Aorta (tissue), 5 donors: ENCODE measurements around the gene AMPH. TPM values are rescaled to one million over a fixed set of nuclear protein-coding genes. Genes with fewer than 3 reads are reported as not detected.

Experiments
- ATAC-seq: fragments of 200-7000 bp; cut with Tn5 transposase; one replicate; pipeline ENCODE4 v1.9.1; 2022; ENCODE audit warnings: moderate library complexity; ENCODE audit not compliant: low FRiP score
- DNase-seq, 2 donors: peaks; one replicate each; pipeline ENCODE4 v3.0.0-alpha.2; 2020
- H3K27ac ChIP-seq, 2 donors: one replicate each; pipeline ENCODE4 v1.5.1; 2013; ENCODE audit warnings: low read length in 2 of 2, mild to moderate bottlenecking in 2 of 2, moderate library complexity in 2 of 2, control low read depth in 1 of 2, inconsistent platforms in 1 of 2, low read depth in 1 of 2
- H3K27me3 ChIP-seq, 2 donors: one replicate each; pipeline ENCODE4 v1.6.1; 2013; ENCODE audit warnings: control low read depth in 1 of 2, low read length in 1 of 2, mild to moderate bottlenecking in 1 of 2, moderate library complexity in 1 of 2; ENCODE audit not compliant: insufficient read depth in 2 of 2, control insufficient read depth in 1 of 2
- H3K36me3 ChIP-seq, 2 donors: one replicate each; pipeline ENCODE4 v1.6.1; 2013; ENCODE audit warnings: control low read depth in 1 of 2, low read length in 1 of 2, mild to moderate bottlenecking in 1 of 2; ENCODE audit not compliant: insufficient read depth in 2 of 2, control insufficient read depth in 1 of 2
- H3K4me1 ChIP-seq, 2 donors: one replicate each; pipeline ENCODE4 v1.6.1; 2013; ENCODE audit warnings: low read length in 2 of 2, control low read depth in 1 of 2, mild to moderate bottlenecking in 1 of 2, moderate library complexity in 1 of 2; ENCODE audit not compliant: insufficient read depth in 2 of 2, control insufficient read depth in 1 of 2
- H3K4me3 ChIP-seq, 2 donors: one replicate each; pipeline ENCODE4 v1.5.1; 2013; ENCODE audit warnings: low read length in 2 of 2, control low read depth in 1 of 2, mild to moderate bottlenecking in 1 of 2
- H3K9me3 ChIP-seq: one replicate; pipeline ENCODE4 v1.6.1; 2013; ENCODE audit warnings: mild to moderate bottlenecking, low read length; ENCODE audit not compliant: control insufficient read depth
- WGBS, 2 donors: extraction: QIAGEN DNeasy Blood & Tissue Kit; methylation state at CpG; one replicate each; pipeline ENCODE4 v1.1.7; 2013; 5-methylcytosine and 5-hydroxymethylcytosine counted together
- intact Hi-C, 2 donors: fragments of 100-400 bp; cut with DNase I; formaldehyde crosslinking; loops; one replicate each; pipeline versions ENCODE4 v1.14.2 to v1.15.0; 2022
- polyA plus RNA-seq, 2 donors: library from polyadenylated mRNA; stranded (reverse); fragments of 200-250 nt; gene quantifications; one replicate each; pipeline ENCODE4 v1.2.3, GENCODE V29; 2013
- total RNA-seq, 2 donors: library from RNA; stranded (reverse); fragmentation: NEBNext Ultra II Directional; extraction: Animal tissue kit (Norgen Biotek cat#: 25700); gene quantifications; one replicate each; pipeline ENCODE4 v1.2.1, GENCODE V29; 2021
- donor health status: healthy with polysubstance abuse.
- donor health status: Bipolar disorder and iron deficiency.
- donor health status: DM: no; HTN: no; CAD: no.
- donor health status: DM: no; HTN: no; CAD: no.
- donor health status: DM: yes; HTN: yes; CAD: no.

Gene AMPH
- total and polyA plus RNA-seq, 4 donors, result 1.3 to 8.8 (median 4.4) TPM

DNA sequence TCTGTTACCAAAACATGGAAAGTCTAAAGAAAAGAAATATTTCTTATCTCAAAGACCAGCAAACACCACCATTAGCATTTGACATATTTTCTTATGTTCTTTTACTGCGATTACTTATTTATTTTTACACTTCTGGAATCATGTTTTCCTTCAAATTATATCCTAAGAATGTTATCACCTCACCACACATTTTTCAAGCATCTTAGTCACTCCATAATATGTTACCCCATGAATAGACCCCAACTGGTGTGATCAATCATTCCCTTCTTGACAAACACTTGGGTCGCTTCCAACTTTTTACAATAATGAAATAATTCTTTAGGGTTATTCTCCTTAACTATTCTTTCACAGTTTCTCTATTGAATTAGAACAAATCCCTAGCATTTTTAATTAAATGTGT, 67.4 kb downstream of the AMPH start:
- H3K36me3 ChIP-seq, result peaks cover 0 to 2% of the 10 kb centered on the region in 2 donors
- WGBS, 2 donors, result 41 to 46% methylated on average over 2 of the region's 2 CpGs
- no peak overlapping the region for H3K27ac ChIP-seq
- DNase-seq, result no peak
- no peak for ATAC-seq
- no peaks in the 10 kb centered on the region for H3K27me3 ChIP-seq
- intact Hi-C loops, result no loop called here
- no peak overlapping the region for H3K4me3 ChIP-seq
- no peaks in the 10 kb centered on the region for H3K9me3 ChIP-seq
- H3K4me1 ChIP-seq, result no peaks in the 10 kb centered on the region

DNA sequence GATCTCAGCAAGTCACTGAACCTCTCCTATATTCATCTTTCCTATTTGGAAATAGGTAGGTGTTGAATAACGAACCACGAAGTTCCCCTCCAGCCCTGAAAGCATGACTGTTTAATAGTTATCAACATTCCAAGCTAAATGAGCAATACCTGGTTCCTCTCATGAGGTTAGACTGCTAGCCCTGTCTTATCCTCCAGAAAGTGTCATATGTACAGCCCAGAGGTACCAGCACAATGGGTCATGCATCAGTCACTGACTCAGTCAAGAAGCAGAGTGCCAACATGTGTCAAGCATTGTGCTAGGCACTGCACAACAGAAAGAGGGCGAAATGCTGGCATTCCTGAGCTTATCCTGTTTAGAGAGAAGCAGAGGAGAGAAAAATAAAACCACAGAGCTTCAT, 70.0 kb downstream of the AMPH start:
- Histone ChIP-seq H3K4me1 (no peaks in the 10 kb centered on the region), H3K36me3 (peaks cover 0 to 2% of the 10 kb centered on the region in 2 donors), H3K9me3 (no peaks in the 10 kb centered on the region), H3K27me3 (no peaks in the 10 kb centered on the region), H3K4me3 (no peak overlapping the region), H3K27ac (no peak overlapping the region)
- no peak for ATAC-seq
- intact Hi-C loops, result no loop called here
- no peak for DNase-seq
- WGBS, 2 donors, result 89 to 93% methylated on average over 3 of the region's 3 CpGs

DNA sequence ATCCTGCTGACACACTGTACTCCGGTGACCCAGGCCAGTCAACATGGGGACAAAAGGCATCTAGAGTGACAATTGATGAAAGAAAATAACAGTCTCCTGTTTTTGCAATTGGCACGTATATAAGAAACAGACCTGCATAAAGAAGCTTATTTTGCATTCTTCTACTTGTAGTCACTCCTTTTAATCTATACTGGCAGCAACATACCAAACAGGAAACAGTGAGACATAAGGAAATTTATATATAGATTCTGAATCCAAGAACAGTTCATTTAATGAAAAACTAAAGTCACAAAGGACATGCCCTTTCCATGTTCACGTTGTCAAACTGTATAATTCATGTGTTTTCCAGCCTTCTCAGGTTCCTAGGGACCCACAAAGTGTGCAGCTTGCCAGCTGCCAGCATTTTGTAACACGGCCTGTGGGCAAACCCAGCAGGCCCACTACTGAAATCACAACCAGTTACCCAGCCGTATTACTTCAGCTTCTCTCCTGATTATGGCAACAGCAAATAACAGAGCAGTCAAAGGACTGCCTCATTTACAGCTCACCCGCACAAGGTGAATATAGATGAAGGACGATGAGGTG, 72.3 kb downstream of the AMPH start:
- ATAC-seq, result no peak
- Histone ChIP-seq H3K27ac (no peak overlapping the region), H3K4me3 (no peak overlapping the region), H3K27me3 (no peaks in the 10 kb centered on the region), H3K36me3 (peaks cover 0 to 2% of the 10 kb centered on the region in 2 donors), H3K4me1 (peaks cover 2 to 4% of the 10 kb centered on the region in 2 donors), H3K9me3 (no peaks in the 10 kb centered on the region)
- intact Hi-C loops, result no loop called here
- whole genome bisulfite sequencing, 2 donors, result 70 to 77% methylated on average over 7 of the region's 7 CpGs
- DNase-seq, result no peak

DNA sequence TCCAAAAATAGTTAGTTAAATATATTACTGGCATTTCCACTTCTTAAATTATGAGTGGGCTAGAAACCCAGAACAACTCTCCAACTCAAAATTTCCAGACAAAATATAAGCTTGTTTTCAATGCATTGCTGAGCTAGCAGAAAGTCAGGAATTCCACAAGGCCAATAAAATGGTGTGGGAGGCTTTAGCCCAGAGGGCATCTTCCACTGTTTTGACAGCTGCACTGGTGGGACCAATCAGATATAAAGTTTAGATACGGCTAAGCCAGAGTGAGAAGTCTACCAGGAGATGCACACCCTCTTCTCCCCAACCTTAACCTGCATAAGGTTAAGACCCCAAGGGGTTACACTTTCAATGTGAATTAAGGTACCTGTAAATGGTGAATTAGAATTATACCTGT, 76.6 kb downstream of the AMPH start:
- Histone ChIP-seq H3K4me1 (peaks cover 3 to 4% of the 10 kb centered on the region in 2 donors), H3K9me3 (no peaks in the 10 kb centered on the region), H3K27me3 (no peaks in the 10 kb centered on the region), H3K36me3 (no peaks in the 10 kb centered on the region), H3K4me3 (no peak overlapping the region), H3K27ac (no peak overlapping the region)
- no peak for DNase-seq
- no peak for ATAC-seq
- 28 to 41% methylated on average over 1 of the region's 1 CpG for WGBS, 2 donors
- intact Hi-C loops, result no loop called here

DNA sequence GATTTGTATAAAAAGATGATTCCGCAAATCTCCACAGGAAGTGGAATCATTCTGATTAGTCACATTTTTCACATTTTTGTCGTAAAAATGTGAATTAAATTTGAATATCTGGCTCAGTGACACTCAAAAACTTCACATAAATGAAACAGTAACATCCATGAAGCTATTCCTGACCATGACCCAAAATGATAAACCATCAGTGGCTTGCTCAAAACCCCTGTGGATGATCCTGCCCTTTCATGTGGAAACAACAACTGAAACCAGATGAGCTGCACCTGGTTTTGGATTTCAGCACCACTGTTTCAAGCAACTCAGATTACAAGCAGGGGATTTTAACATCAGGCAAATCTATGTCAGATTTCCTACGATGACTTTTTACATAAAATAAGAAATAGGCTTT, 80.3 kb downstream of the AMPH start:
- DNase-seq, result no peak
- no peak for ATAC-seq
- H3K27ac ChIP-seq, result no peak overlapping the region
- 49 to 55% methylated on average over 3 of the region's 3 CpGs for WGBS, 2 donors
- no peaks in the 10 kb centered on the region for H3K36me3 ChIP-seq
- no peak overlapping the region for H3K4me3 ChIP-seq
- H3K4me1 ChIP-seq, result peaks cover 3 to 4% of the 10 kb centered on the region in 2 donors
- intact Hi-C loops, result no loop called here
- no peaks in the 10 kb centered on the region for H3K9me3 ChIP-seq
- H3K27me3 ChIP-seq, result no peaks in the 10 kb centered on the region

DNA sequence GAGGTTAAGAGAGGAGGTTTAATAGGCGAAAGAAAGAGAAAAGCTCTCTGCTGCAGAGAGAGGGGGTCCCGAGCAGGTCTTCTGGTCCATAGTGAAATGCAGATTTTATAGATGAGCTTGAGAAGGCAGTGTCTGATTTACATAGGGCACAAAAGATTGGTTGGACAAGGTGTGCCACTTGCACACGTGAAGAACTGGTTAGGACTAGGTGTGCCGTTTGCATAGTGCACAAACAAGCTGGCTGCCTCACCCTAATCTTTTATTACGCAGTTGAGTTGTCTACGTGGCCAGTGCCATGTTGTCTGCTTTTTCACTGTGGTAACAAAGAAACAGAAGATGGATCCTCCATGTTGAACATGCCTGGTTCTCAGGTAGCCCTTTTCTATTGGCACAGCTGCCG, 82.6 kb downstream of the AMPH start:
- H3K27ac ChIP-seq, result no peak overlapping the region
- H3K4me1 ChIP-seq, result no peaks in the 10 kb centered on the region
- H3K9me3 ChIP-seq, result no peaks in the 10 kb centered on the region
- intact Hi-C loops, result no loop called here
- H3K36me3 ChIP-seq, result no peaks in the 10 kb centered on the region
- DNase-seq (no peak), ATAC-seq (no peak)
- no peaks in the 10 kb centered on the region for H3K27me3 ChIP-seq
- no peak overlapping the region for H3K4me3 ChIP-seq
- 92 to 95% methylated on average over 7 of the region's 7 CpGs for WGBS, 2 donors

DNA sequence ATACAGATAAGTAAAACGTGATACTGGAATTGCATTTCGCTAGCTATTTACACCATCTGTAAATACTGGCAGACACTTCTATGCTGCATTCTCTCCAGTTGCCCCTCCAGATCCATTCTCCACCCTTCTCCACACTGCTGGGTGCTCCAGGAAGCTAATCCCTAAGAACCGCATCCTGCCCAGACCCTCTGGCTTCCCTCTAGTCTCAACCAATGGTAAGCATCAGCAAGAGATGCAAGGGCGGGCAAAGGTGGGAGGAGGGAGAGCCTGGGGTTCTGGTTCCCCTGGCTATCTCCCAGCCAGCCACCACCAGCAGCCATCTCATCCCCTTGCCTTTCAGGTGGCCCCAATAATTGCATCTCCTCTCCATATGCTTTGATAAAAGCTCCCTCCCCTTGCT, 84.4 kb downstream of the AMPH start:
- DNase-seq (no peak), ATAC-seq (no peak)
- Histone ChIP-seq H3K9me3 (no peaks in the 10 kb centered on the region), H3K4me1 (no peaks in the 10 kb centered on the region), H3K36me3 (no peaks in the 10 kb centered on the region), H3K27me3 (no peaks in the 10 kb centered on the region), H3K4me3 (no peak overlapping the region), H3K27ac (no peak overlapping the region)
- intact Hi-C loops, result no loop called here
- WGBS, 2 donors, result 81 to 90% methylated on average over 4 of the region's 4 CpGs

DNA sequence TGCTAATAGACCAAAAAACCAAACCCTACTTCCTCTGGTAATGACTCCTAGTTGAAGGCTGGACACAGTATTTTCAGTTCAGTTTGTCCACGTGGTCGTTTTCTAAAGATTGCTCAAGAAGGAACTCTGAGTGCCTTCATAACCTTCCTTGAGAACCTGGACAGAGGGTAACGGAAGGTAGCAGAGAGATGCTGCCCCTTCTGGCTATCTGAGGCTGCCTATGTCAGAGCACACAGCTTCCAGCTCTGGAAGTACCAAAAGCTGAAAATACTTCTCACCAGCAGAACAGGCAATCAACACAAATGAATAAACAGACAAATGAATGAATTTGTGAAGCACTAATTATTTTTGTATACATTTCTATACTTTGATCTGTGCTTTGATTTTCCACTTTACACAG, 85.2 kb downstream of the AMPH start:
- ATAC-seq (no peak), DNase-seq (no peak)
- Histone ChIP-seq H3K27ac (no peak overlapping the region), H3K27me3 (no peaks in the 10 kb centered on the region), H3K4me3 (no peak overlapping the region), H3K36me3 (no peaks in the 10 kb centered on the region), H3K4me1 (no peaks in the 10 kb centered on the region), H3K9me3 (no peaks in the 10 kb centered on the region)
- intact Hi-C loops, result no loop called here
- 74 to 82% methylated on average over 3 of the region's 3 CpGs for WGBS, 2 donors

DNA sequence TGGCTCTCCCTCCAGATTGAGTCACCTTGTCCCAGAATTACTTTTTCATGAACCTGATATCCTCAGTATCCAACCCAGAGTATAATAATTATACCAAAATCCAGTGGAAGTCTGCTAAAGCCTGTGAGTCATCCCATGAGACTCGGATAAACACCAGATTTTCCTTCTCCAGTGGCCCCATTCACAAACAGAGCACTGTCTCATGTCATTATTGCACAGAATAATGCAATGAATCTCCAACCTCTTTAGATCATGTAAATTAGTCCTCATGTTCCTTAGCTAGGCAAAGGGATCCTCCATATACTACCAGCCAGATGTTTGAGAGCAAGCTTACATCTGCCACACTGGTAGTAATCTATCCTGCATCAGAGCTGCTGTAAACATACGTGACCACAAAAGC, 89.0 kb downstream of the AMPH start:
- intact Hi-C loops, result no loop called here
- ATAC-seq, result no peak
- no peaks in the 10 kb centered on the region for H3K4me1 ChIP-seq
- no peak for DNase-seq
- no peaks in the 10 kb centered on the region for H3K36me3 ChIP-seq
- H3K4me3 ChIP-seq, result no peak overlapping the region
- H3K27ac ChIP-seq, result no peak overlapping the region
- no peaks in the 10 kb centered on the region for H3K27me3 ChIP-seq
- WGBS, 2 donors, result 65 to 66% methylated on average over 2 of the region's 2 CpGs
- no peaks in the 10 kb centered on the region for H3K9me3 ChIP-seq
